Measurements from ENCODE around the gene MPDU1.

- TF ChIP-seq, protein P1, sequence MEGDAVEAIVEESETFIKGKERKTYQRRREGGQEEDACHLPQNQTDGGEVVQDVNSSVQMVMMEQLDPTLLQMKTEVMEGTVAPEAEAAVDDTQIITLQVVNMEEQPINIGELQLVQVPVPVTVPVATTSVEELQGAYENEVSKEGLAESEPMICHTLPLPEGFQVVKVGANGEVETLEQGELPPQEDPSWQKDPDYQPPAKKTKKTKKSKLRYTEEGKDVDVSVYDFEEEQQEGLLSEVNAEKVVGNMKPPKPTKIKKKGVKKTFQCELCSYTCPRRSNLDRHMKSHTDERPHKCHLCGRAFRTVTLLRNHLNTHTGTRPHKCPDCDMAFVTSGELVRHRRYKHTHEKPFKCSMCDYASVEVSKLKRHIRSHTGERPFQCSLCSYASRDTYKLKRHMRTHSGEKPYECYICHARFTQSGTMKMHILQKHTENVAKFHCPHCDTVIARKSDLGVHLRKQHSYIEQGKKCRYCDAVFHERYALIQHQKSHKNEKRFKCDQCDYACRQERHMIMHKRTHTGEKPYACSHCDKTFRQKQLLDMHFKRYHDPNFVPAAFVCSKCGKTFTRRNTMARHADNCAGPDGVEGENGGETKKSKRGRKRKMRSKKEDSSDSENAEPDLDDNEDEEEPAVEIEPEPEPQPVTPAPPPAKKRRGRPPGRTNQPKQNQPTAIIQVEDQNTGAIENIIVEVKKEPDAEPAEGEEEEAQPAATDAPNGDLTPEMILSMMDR (IDR thresholded peaks at IDR 0.05; ENCODE audit: low read depth, low read length, poor library complexity, severe bottlenecking), result peak; percentile 56
- no peak for TF ChIP-seq EZH2phosphoT487 (IDR thresholded peaks at IDR 0.05; ENCODE audit: borderline replicate concordance, low read length)
Measured at GRCh38 chr17:7589204-7589868, 5.7 kb downstream of the MPDU1 start.

Measured in DOHH2 (cell line).